Neutrophil (primary cell): ENCODE results near the gene ANTXR2.
"Not testable (repeated sequence)": the region's sequence is repeated elsewhere in the genome, so short reads cannot be mapped to it uniquely, and the experiment has no call there.

Experiments
- H3K27ac ChIP-seq: fragments of 200-600 bp; sonication (generic); 2 replicates; pipeline ENCODE4 v1.5.1; 2016; ENCODE audit warnings: mild to moderate bottlenecking, moderate library complexity
- H3K27me3 ChIP-seq: fragments of 200-600 bp; sonication (generic); 2 replicates; pipeline ENCODE4 v1.6.0; 2016; ENCODE audit warnings: mild to moderate bottlenecking
- H3K36me3 ChIP-seq: fragments of 200-600 bp; sonication (generic); 2 replicates; pipeline ENCODE4 v1.5.1; 2017
- H3K4me1 ChIP-seq, 2 experiments: fragments of 200-600 bp in 1 of 2; sonication (generic) in 1 of 2; 1 replicate in 1 of 2; 2 replicates in 1 of 2; pipeline versions ENCODE4 v1.5.1 to v1.6.1; 2013 to 2016; ENCODE audit warnings: low read depth in 1 of 2, low read length in 1 of 2, mild to moderate bottlenecking in 1 of 2, moderate library complexity in 1 of 2; ENCODE audit not compliant: control insufficient read depth in 1 of 2, insufficient read depth in 1 of 2
- H3K4me3 ChIP-seq, 2 experiments: fragments of 200-600 bp in 1 of 2; sonication (generic) in 1 of 2; 1 replicate in 1 of 2; 2 replicates in 1 of 2; pipeline ENCODE4 v1.5.1; 2013 to 2016; ENCODE audit warnings: low read depth in 1 of 2, low read length in 1 of 2, mild to moderate bottlenecking in 1 of 2, moderate library complexity in 1 of 2
- H3K9me3 ChIP-seq: fragments of 200-600 bp; sonication (generic); 2 replicates; pipeline ENCODE4 v1.5.1; 2016
- CTCF ChIP-seq: fragments of 200-600 bp; sonication (generic); IDR thresholded peaks from 2 replicates; pipeline ENCODE4 v1.5.1; 2016; ENCODE audit warnings: antibody characterized with exemption

The ANTXR2 gene

GRCh38 chr4:80072744-80073472 is at the start of gene ANTXR2:
Gene ANTXR2, minus strand, starts transcription at chr4:80073229. Its CDS starts 669 bp downstream, at chr4:80072560.
- Histone ChIP-seq H3K4me1 (peaks cover 74 to 75% of the 10 kb centered on the region in 2 experiments), H3K27ac (peak within 1 kb of the TSS; percentile 97), H3K4me3 (peak within 1 kb of the TSS; percentile 89 to 95), H3K27me3 (no peaks in the 10 kb centered on the region), H3K9me3 (no peaks in the 10 kb centered on the region), H3K36me3 (peaks cover 18% of the 10 kb centered on the region)
- peak; percentile 21 for TF ChIP-seq CTCF

GRCh38 chr4:80121815-80122214 is 48.8 kb upstream of the ANTXR2 start:
- not testable (repeated sequence) for H3K27me3 ChIP-seq, H3K9me3 ChIP-seq, H3K27ac ChIP-seq, H3K4me3 ChIP-seq, H3K4me1 ChIP-seq, H3K36me3 ChIP-seq

DNA sequence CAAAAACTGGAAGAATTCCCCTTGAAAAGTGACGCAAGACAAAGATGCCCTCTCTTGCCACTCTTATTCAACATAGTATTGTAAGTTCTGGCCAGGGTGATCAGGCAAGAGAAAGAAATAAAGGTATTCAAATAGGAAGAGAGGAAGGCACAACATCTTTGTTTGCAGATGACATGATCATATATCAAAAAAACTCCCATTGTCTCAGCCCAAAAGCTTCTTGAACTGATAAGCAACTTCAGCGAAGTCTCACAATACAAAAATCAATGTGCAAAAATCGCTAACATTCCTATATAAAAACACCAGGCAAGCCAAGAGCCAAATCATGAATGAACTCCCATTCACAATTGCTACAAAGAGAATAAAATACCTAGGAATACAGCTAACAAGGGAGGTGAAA is 46.6 kb upstream of the ANTXR2 start:
- not testable (repeated sequence) for H3K36me3 ChIP-seq, H3K4me1 ChIP-seq, H3K4me3 ChIP-seq, H3K27me3 ChIP-seq, H3K27ac ChIP-seq, H3K9me3 ChIP-seq

DNA sequence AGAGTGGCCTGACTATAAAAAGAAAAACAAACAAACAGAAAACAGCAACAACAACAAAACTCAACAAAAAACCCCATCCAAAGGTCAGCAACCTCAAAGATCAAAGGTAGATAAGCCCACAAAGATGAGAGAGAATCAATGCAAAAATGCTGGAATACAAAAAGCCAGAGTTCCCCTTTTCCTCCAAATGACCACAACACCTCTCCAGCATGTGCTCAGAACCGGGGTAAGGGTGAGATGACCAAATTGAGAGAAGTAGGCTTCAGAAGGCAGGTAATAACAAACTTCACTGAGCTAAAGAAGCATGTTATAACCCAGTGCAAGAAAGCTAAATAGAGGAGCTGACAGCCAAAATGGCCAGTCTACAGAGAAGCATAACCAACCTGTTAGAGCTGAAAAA is 43.5 kb upstream of the ANTXR2 start:
- Histone ChIP-seq H3K27ac (no peak overlapping the region), H3K27me3 (no peaks in the 10 kb centered on the region), H3K36me3 (no peaks in the 10 kb centered on the region), H3K4me3 (no peak overlapping the region), H3K4me1 (no peaks in the 10 kb centered on the region), H3K9me3 (no peaks in the 10 kb centered on the region)
- no peak for TF ChIP-seq CTCF

GRCh38 chr4:80115368-80116181 is 42.5 kb upstream of the ANTXR2 start:
- H3K4me3 ChIP-seq: no peak overlapping the region
- H3K27ac ChIP-seq: no peak overlapping the region
- H3K9me3 ChIP-seq: no peaks in the 10 kb centered on the region
- H3K36me3 ChIP-seq: no peaks in the 10 kb centered on the region
- H3K4me1 ChIP-seq: no peaks in the 10 kb centered on the region
- H3K27me3 ChIP-seq: no peaks in the 10 kb centered on the region
- TF ChIP-seq CTCF: no peak

DNA sequence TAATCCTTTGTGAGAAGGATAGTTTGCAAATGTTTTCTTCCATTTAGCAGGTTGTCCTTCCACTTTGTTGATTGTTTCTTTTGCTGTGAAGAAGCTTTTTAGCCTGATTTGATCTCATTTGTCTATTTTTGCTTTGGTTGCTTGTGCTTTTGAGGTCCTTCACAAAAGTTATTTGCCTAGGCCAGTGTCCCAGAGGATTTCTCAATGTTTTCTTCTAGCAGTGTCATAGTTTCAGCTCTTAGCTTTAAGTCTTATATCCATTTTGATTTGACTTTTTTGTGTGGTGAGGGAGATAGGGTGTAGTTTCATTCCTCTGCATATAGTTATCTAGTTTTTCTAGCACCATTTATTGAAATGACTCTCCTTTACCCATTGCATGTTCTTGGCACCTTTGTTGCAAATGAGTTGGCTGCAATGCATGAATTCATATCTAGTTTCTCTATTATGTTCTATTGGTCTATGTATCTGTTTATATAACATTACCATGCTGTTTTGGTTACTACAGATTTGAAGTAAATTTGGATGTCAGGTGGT is 41.8 kb upstream of the ANTXR2 start:
- no peak for TF ChIP-seq CTCF
- Histone ChIP-seq H3K27ac (no peak overlapping the region), H3K9me3 (no peaks in the 10 kb centered on the region), H3K4me3 (no peak overlapping the region), H3K36me3 (no peaks in the 10 kb centered on the region), H3K4me1 (no peaks in the 10 kb centered on the region), H3K27me3 (no peaks in the 10 kb centered on the region)
